Measurements from ENCODE around the gene GDI2. TPM values are rescaled to one million over a fixed set of nuclear protein-coding genes. Genes with fewer than 3 reads are reported as not detected.
"Not testable (repeated sequence)": the region's sequence is repeated elsewhere in the genome, so short reads cannot be mapped to it uniquely, and the experiment has no call there.

The GDI2 gene
- total and polyA plus RNA-seq, 3 donors from 2014 or later: 144 to 204 (median 184) TPM

DNA sequence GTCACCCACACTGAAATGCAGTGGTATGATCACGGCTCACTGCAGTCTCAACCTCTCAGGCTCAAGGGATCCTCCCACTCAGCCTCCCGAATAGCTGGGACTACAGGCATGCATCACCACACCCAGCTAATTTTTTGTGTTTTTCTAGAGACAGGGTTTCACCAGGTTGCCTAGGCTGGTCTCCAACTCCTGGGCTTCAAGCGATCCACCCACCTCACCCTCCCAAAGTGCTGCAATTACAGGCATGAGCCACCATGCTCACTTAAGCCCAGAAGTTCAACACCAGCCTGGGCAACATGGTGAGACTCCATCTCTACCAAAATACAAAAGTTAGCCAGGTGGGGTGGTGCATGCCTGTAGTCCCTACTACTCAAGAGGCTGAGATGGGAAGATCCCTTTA is 33.5 kb downstream of the GDI2 start:
- Histone ChIP-seq H3K4me1 (peaks cover 19% of the 10 kb centered on the region), H3K27me3 (no peaks in the 10 kb centered on the region), H3K9me3 (no peaks in the 10 kb centered on the region), H3K36me3 (ENCODE audit: low read depth, missing control alignments) (no peaks in the 10 kb centered on the region), H3K27ac (no peak overlapping the region), H3K4me3 (no peak overlapping the region)
- 62 to 77% methylated on average over 3 of the region's 3 CpGs for WGBS, 2 donors
- intact Hi-C loops (cut with DNase I; ENCODE audit: low total_unique reads): no loop called here
- no peak for DNase-seq
- no peak for TF ChIP-seq POLR2A (IDR thresholded peaks at IDR 0.05)
- TF ChIP-seq, protein P1, sequence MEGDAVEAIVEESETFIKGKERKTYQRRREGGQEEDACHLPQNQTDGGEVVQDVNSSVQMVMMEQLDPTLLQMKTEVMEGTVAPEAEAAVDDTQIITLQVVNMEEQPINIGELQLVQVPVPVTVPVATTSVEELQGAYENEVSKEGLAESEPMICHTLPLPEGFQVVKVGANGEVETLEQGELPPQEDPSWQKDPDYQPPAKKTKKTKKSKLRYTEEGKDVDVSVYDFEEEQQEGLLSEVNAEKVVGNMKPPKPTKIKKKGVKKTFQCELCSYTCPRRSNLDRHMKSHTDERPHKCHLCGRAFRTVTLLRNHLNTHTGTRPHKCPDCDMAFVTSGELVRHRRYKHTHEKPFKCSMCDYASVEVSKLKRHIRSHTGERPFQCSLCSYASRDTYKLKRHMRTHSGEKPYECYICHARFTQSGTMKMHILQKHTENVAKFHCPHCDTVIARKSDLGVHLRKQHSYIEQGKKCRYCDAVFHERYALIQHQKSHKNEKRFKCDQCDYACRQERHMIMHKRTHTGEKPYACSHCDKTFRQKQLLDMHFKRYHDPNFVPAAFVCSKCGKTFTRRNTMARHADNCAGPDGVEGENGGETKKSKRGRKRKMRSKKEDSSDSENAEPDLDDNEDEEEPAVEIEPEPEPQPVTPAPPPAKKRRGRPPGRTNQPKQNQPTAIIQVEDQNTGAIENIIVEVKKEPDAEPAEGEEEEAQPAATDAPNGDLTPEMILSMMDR (IDR thresholded peaks at IDR 0.05): no peak

DNA sequence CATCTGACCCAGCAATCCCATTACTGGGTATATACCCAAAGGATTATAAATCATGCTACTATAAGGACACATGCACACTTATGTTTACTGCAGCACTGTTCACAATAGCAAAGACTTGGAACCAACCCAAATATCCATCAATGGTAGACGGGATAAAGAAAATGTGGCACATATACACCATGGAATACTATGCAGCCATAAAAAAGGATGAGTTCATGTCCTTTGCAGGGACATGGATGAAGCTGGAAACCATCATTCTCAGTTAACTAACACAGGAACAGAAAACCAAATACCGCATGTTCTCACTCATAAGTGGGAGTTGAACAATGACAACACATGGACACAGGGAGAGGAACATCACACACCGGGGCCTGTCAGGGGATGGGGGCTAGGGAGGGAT is 35.5 kb downstream of the GDI2 start:
- intact Hi-C loops (cut with DNase I; ENCODE audit: low total_unique reads): not testable (repeated sequence)

DNA sequence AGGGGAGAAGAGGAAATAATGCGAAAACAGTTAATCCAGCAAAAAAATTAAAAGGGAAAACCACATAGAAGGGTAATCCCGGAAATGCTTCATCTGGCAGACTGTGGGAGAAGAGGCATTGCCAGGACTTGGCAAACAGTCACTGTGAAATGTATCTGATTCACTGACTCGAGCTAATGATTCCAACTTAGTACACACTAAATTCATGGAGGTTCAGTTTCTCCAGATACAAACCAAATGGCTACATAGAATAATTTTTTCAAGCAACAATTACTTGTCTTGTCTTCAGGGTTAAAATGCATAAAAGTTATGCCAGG is 36.4 kb downstream of the GDI2 start:
- H3K9me3 ChIP-seq: no peaks in the 10 kb centered on the region
- H3K27ac ChIP-seq: peak overlapping the region; percentile 46 to 70
- TF ChIP-seq, protein P1 (IDR thresholded peaks at IDR 0.05): no peak
- TF ChIP-seq POLR2A (IDR thresholded peaks at IDR 0.05): no peak
- intact Hi-C loops (cut with DNase I; ENCODE audit: low total_unique reads): no loop called here
- no peaks in the 10 kb centered on the region for H3K27me3 ChIP-seq
- H3K4me1 ChIP-seq: peaks cover 19% of the 10 kb centered on the region
- no peak overlapping the region for H3K4me3 ChIP-seq
- 29% methylated on average over 3 of the region's 3 CpGs for WGBS, 2 donors
- H3K36me3 ChIP-seq (ENCODE audit: low read depth, missing control alignments): no peaks in the 10 kb centered on the region
- no peak for DNase-seq

More for the DNA sequence above, 35.5 kb downstream of the GDI2 start:
- WGBS, 2 donors: 89 to 92% methylated on average over 3 of the region's 3 CpGs
- not testable (repeated sequence) for H3K27me3 ChIP-seq; H3K4me3 ChIP-seq; DNase-seq; H3K36me3 ChIP-seq (ENCODE audit: low read depth, missing control alignments); H3K9me3 ChIP-seq
- Histone ChIP-seq H3K4me1 (peaks cover 19% of the 10 kb centered on the region), H3K27ac (peak overlapping the region in 1 of 2 donors; percentile 70)

DNA sequence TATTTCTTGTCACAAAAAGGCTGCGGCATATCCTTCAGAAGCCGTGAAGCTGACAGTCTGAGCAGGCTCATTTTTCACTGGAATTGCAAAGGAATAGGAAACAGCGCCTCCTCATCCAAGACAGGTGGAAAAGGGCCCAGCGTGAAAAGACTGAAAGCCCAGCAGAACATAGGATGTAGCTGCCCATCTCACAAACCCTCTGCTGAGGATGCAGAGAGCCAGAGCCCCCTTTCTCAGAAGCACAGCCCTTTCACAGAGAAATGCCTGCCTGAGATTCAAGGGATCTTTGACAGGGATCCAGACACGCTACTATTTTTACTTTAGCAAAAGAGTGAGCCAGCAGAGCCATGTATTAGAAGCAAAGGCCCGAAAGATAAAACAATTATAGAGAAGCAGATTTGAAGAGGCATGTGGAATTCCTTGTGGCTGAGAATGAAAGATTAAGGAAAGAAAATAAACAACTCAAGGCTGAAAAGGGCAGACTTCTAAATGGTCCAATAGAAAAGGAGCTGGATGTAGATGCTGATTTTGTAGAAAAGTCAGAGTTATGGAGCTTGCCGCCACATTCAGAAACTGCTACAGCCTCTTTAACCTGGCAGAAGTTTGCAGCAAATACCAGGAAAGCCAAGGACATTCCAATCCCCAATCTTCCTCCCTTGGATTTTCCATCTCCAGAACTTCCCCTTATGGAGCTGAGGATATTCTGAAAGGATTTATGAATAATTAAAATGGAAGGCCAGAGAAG is 36.9 kb downstream of the GDI2 start:
- Histone ChIP-seq H3K4me3 (no peak overlapping the region), H3K27ac (peak overlapping the region; percentile 51 to 70), H3K4me1 (peaks cover 19% of the 10 kb centered on the region), H3K27me3 (no peaks in the 10 kb centered on the region), H3K9me3 (no peaks in the 10 kb centered on the region), H3K36me3 (ENCODE audit: low read depth, missing control alignments) (no peaks in the 10 kb centered on the region)
- intact Hi-C loops (cut with DNase I; ENCODE audit: low total_unique reads): no loop called here
- DNase-seq: no peak
- WGBS, 2 donors: 44 to 53% methylated on average over 3 to 7 of the region's 7 CpGs
- TF ChIP-seq POLR2A (IDR thresholded peaks at IDR 0.05): no peak
- TF ChIP-seq, protein P1 (IDR thresholded peaks at IDR 0.05): no peak

DNA sequence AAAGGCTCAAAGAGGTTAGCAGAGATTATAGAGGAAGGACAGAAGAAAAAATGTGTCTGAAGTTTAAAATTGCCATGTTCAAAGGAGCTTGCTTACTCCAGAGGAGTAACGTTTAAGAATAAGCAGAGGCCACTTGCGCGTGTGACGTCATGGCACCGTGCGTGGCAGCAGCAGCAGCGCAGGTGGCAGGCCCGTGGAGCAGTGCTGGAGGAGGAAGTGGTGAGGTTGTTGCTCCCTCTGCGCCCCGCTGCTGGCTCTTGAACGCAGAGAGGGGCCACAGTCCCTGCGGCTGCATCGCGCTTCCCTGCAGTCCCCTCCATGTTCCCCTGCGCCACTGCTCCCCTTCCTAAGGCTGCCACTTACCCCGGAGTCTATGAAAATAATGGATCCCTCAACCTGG is 37.5 kb downstream of the GDI2 start:
- H3K27me3 ChIP-seq: no peaks in the 10 kb centered on the region
- H3K4me1 ChIP-seq: peaks cover 19% of the 10 kb centered on the region
- intact Hi-C loops (cut with DNase I; ENCODE audit: low total_unique reads): no loop called here
- H3K36me3 ChIP-seq (ENCODE audit: low read depth, missing control alignments): no peaks in the 10 kb centered on the region
- 88 to 92% methylated on average over 16 of the region's 16 CpGs for WGBS, 2 donors
- no peak overlapping the region for H3K4me3 ChIP-seq
- TF ChIP-seq, protein P1 (IDR thresholded peaks at IDR 0.05): no peak
- TF ChIP-seq POLR2A (IDR thresholded peaks at IDR 0.05): no peak
- H3K27ac ChIP-seq: peak overlapping the region; percentile 51 to 70
- H3K9me3 ChIP-seq: no peaks in the 10 kb centered on the region
- no peak for DNase-seq
